GM21576 (cell line): ENCODE data around the gene TSPAN32.
"Not testable (repeated sequence)": the region's sequence is repeated elsewhere in the genome, so short reads cannot be mapped to it uniquely, and the experiment has no call there.

Experiments used
- ATAC-seq: cut with Tn5 transposase; IDR thresholded peaks from one replicate; pipeline ENCODE4 v1.9.1; 2021; ENCODE audit warnings: mild to moderate bottlenecking, moderate library complexity; ENCODE audit not compliant: unreplicated experiment

The TSPAN32 gene

GRCh38 chr11:2332569-2332968 lies 30.8 kb downstream of the TSPAN32 start:
- not testable (repeated sequence) for ATAC-seq

GRCh38 chr11:2333486-2334205 lies 31.8 kb downstream of the TSPAN32 start:
- not testable (repeated sequence) for ATAC-seq

GRCh38 chr11:2335286-2335685 lies 33.5 kb downstream of the TSPAN32 start:
- not testable (repeated sequence) for ATAC-seq

GRCh38 chr11:2338760-2339159 lies 36.9 kb downstream of the TSPAN32 start:
- ATAC-seq, result not testable (repeated sequence)

- ATAC-seq, result no peak
Measured at GRCh38 chr11:2342557-2342956, 40.7 kb downstream of the TSPAN32 start.

GRCh38 chr11:2342981-2343380 lies 41.2 kb downstream of the TSPAN32 start:
- no peak for ATAC-seq

GRCh38 chr11:2343502-2343901 lies 41.7 kb downstream of the TSPAN32 start:
- ATAC-seq, result no peak

- ATAC-seq, result no peak
Measured at GRCh38 chr11:2345050-2345449, 43.2 kb downstream of the TSPAN32 start.

GRCh38 chr11:2346014-2346413 lies 44.2 kb downstream of the TSPAN32 start:
- ATAC-seq, result no peak

- ATAC-seq, result no peak
Measured at GRCh38 chr11:2346586-2347307, 44.9 kb downstream of the TSPAN32 start.

- ATAC-seq, result no peak
Measured at GRCh38 chr11:2347308-2347830, 45.6 kb downstream of the TSPAN32 start.

GRCh38 chr11:2348986-2349385 lies 47.2 kb downstream of the TSPAN32 start:
- no peak for ATAC-seq

- ATAC-seq, result no peak
Measured at GRCh38 chr11:2351701-2352100, 49.9 kb downstream of the TSPAN32 start.

GRCh38 chr11:2352420-2352819 lies 50.6 kb downstream of the TSPAN32 start:
- no peak for ATAC-seq

- no peak for ATAC-seq
Measured at GRCh38 chr11:2355000-2355644, 53.3 kb downstream of the TSPAN32 start.

- ATAC-seq, result no peak
Measured at GRCh38 chr11:2357246-2357645, 55.4 kb downstream of the TSPAN32 start.

GRCh38 chr11:2357651-2358050 lies 55.8 kb downstream of the TSPAN32 start:
- not testable (repeated sequence) for ATAC-seq

GRCh38 chr11:2358754-2359442 lies 57.1 kb downstream of the TSPAN32 start:
- no peak for ATAC-seq

GRCh38 chr11:2359557-2359956 lies 57.7 kb downstream of the TSPAN32 start:
- ATAC-seq, result no peak

- ATAC-seq, result no peak
Measured at GRCh38 chr11:2360081-2360642, 58.3 kb downstream of the TSPAN32 start.

- no peak for ATAC-seq
Measured at GRCh38 chr11:2361565-2361964, 59.8 kb downstream of the TSPAN32 start.
